HCT116 (cell line): ENCODE data around the gene SCYL2. TPM values are rescaled to one million over a fixed set of nuclear protein-coding genes. Genes with fewer than 3 reads are reported as not detected.

Experiments used
- ATAC-seq: fragments of 200-7000 bp; cut with Tn5 transposase; 2 replicates; pipeline ENCODE4 v1.9.1; 2020; ENCODE audit warnings: mild to moderate bottlenecking, moderate library complexity
- BruUV-seq: library from RNA; stranded (reverse); fragments of 400-500 nt; replicated peaks from 2 replicates; lab custom pipeline; 2021; lab: Mats Ljungman, UMichigan
- CTCF ChIA-PET: fragments of 300-600 bp; sonication (Branson Sonifier 250); formaldehyde crosslinking; loops from one replicate; lab custom pipeline; 2021; ENCODE audit warnings: antibody characterized with exemption; lab: Charles Lee
- POLR2A ChIA-PET: fragments of 300-600, 350-600 bp; sonication (Branson Sonifier 250); formaldehyde crosslinking; loops from one replicate; lab custom pipeline; 2021; ENCODE audit warnings: antibody characterized with exemption; lab: Charles Lee
- RAD21 ChIA-PET, 2 experiments: fragments of 300-600 bp; sonication (Branson Sonifier 250); formaldehyde crosslinking; loops; one replicate each; lab custom pipeline; 2023; ENCODE audit warnings: low total read pairs in 2 of 2; ENCODE audit not compliant: uncharacterized antibody in 2 of 2, unreplicated experiment in 2 of 2, low non-redundant PET in 1 of 2; lab: Charles Lee
- DNase-seq: peaks from one replicate; pipeline ENCODE4 v3.0.0-alpha.2; 2010; ENCODE audit warnings: low read depth, low spot score
- H2AFZ ChIP-seq: fragments of 200-600 bp; shearing (Covaris generic), sonication (generic); 2 replicates; pipeline ENCODE4 v1.6.1; 2017; ENCODE audit warnings: low read depth, mixed run types, mixed read lengths, antibody characterized with exemption, low read length; ENCODE audit not compliant: poor library complexity, severe bottlenecking
- H3K27ac ChIP-seq: 2 replicates; pipeline ENCODE4 v1.5.1; 2012; ENCODE audit warnings: low read depth, low read length
- H3K27me3 ChIP-seq: fragments of 200-600 bp; sonication (generic); 2 replicates; pipeline ENCODE4 v1.6.1; 2016; ENCODE audit warnings: mixed run types, low read length, mixed read lengths; ENCODE audit not compliant: insufficient read depth
- H3K36me3 ChIP-seq, 2 experiments: fragments of 200-500 bp in 1 of 2; fragments of 200-600 bp in 1 of 2; sonication (Bioruptor generic) in 1 of 2; sonication (generic) in 1 of 2; 2 replicates each; pipeline versions ENCODE4 v1.5.1 to v1.6.1; 2014 to 2016; ENCODE audit warnings: low read length in 2 of 2, inconsistent platforms in 1 of 2, mixed read lengths in 1 of 2, mixed run types in 1 of 2; ENCODE audit not compliant: insufficient read depth in 2 of 2, control insufficient read depth in 1 of 2
- H3K4me1 ChIP-seq, 2 experiments: fragments of 200-600 bp in 1 of 2; sonication (generic) in 1 of 2; 2 replicates each; pipeline versions ENCODE4 v1.5.1 to v1.6.1; 2012 to 2017; ENCODE audit warnings: low read length in 2 of 2, inconsistent platforms in 1 of 2, mild to moderate bottlenecking in 1 of 2, mixed read lengths in 1 of 2, mixed run types in 1 of 2, moderate library complexity in 1 of 2; ENCODE audit not compliant: insufficient read depth in 2 of 2, control insufficient read depth in 1 of 2
- H3K4me2 ChIP-seq: fragments of 200-600 bp; sonication (generic); 2 replicates; pipeline ENCODE4 v1.6.1; 2017; ENCODE audit warnings: mixed run types, low read length, mixed read lengths
- H3K4me3 ChIP-seq, 2 experiments: fragments of 200-600 bp in 1 of 2; sonication (generic) in 1 of 2; replicated peaks in 1 of 2; 2 replicates each; pipeline ENCODE4 v1.5.1; 2011 to 2016; ENCODE audit warnings: low read length in 2 of 2, control low read depth in 1 of 2, low read depth in 1 of 2, mild to moderate bottlenecking in 1 of 2, mixed read lengths in 1 of 2, mixed run types in 1 of 2
- H3K79me2 ChIP-seq: fragments of 200-600 bp; sonication (generic); 2 replicates; pipeline ENCODE4 v1.6.1; 2017; ENCODE audit warnings: mild to moderate bottlenecking, mixed run types, low read length, moderate library complexity, mixed read lengths; ENCODE audit not compliant: insufficient read depth
- H3K9ac ChIP-seq: fragments of 200-600 bp; sonication (generic); 2 replicates; pipeline ENCODE4 v1.6.1; 2016; ENCODE audit warnings: low read length, mixed read lengths
- H3K9me2 ChIP-seq: fragments of 200-600 bp; sonication (generic), shearing (Covaris generic); 2 replicates; pipeline ENCODE4 v1.6.1; 2017; ENCODE audit warnings: mixed run types, mild to moderate bottlenecking, moderate library complexity; ENCODE audit not compliant: insufficient read depth
- H3K9me3 ChIP-seq, 2 experiments: fragments of 200-500 bp in 1 of 2; fragments of 200-600 bp in 1 of 2; sonication (Bioruptor generic) in 1 of 2; sonication (generic) in 1 of 2; 2 replicates each; pipeline ENCODE4 v1.6.1; 2014 to 2017; ENCODE audit warnings: low read length in 2 of 2, mixed read lengths in 2 of 2, inconsistent platforms in 1 of 2, low read depth in 1 of 2, mild to moderate bottlenecking in 1 of 2, mixed run types in 1 of 2, moderate library complexity in 1 of 2; ENCODE audit not compliant: control insufficient read depth in 1 of 2, insufficient read depth in 1 of 2
- H4K20me1 ChIP-seq: fragments of 200-600 bp; sonication (generic), shearing (Covaris generic); 2 replicates; pipeline ENCODE4 v1.6.1; 2017; ENCODE audit warnings: mixed run types, mild to moderate bottlenecking, moderate library complexity; ENCODE audit not compliant: insufficient read depth
- ELF1 ChIP-seq: IDR thresholded peaks from 2 replicates; pipeline ENCODE4 v1.6.1; 2012; ENCODE audit warnings: low read depth, borderline replicate concordance
- EZH2phosphoT487 ChIP-seq: fragments of 200-600 bp; IDR thresholded peaks from 2 replicates; pipeline ENCODE4 v1.6.1; 2018; ENCODE audit warnings: antibody characterized with exemption, borderline replicate concordance
- JUND ChIP-seq: IDR thresholded peaks from 2 replicates; pipeline ENCODE4 v1.6.1; 2012
- POLR2A ChIP-seq: IDR thresholded peaks from 2 replicates; pipeline ENCODE4 v1.7.0; 2011; ENCODE audit warnings: borderline replicate concordance; ENCODE audit not compliant: insufficient read depth, insufficient read length; ENCODE audit errors: extremely low read depth
- POLR2AphosphoS5 ChIP-seq: IDR thresholded peaks from 2 replicates; pipeline ENCODE4 v1.6.1; 2011; ENCODE audit warnings: mild to moderate bottlenecking, low read depth, low read length, moderate library complexity
- SIN3A ChIP-seq: IDR thresholded peaks from 2 replicates; pipeline ENCODE4 v1.6.1; 2012; ENCODE audit warnings: low read depth
- SP1 ChIP-seq: IDR thresholded peaks from 2 replicates; pipeline ENCODE4 v1.6.1; 2012; ENCODE audit warnings: low read depth
- SRF ChIP-seq: IDR thresholded peaks from 2 replicates; pipeline ENCODE4 v1.6.1; 2012; ENCODE audit warnings: low read depth
- ZNF274 ChIP-seq: fragments of 200-500 bp; sonication (Bioruptor generic); IDR thresholded peaks from 2 replicates; pipeline ENCODE4 v1.6.1; 2014; ENCODE audit warnings: mild to moderate bottlenecking, low read depth, low read length, inconsistent platforms
- intact Hi-C: fragments of 100-400 bp; cut with micrococcal nuclease; formaldehyde crosslinking; loops from 2 replicates; pipeline ENCODE4 v1.10.0; 2022
- total RNA-seq: library from RNA; stranded (reverse); gene quantifications from one replicate; pipeline ENCODE4 v1.2.1, GENCODE V29; 2021; ENCODE audit not compliant: unreplicated experiment
- TF ChIP-seq, protein P1 (sequence below): IDR thresholded peaks from 2 replicates; pipeline ENCODE4 v1.6.1; 2012; ENCODE audit warnings: low read depth
- TF ChIP-seq, protein P2 (sequence below): IDR thresholded peaks from 2 replicates; pipeline ENCODE4 v1.6.1; 2012

The SCYL2 gene
- total RNA-seq, 1 experiment from 2014 or later = 31.7 TPM

GRCh38 chr12:100295764-100296555 lies 29.0 kb downstream of the SCYL2 start (continued):
- TF ChIP-seq, protein P1, sequence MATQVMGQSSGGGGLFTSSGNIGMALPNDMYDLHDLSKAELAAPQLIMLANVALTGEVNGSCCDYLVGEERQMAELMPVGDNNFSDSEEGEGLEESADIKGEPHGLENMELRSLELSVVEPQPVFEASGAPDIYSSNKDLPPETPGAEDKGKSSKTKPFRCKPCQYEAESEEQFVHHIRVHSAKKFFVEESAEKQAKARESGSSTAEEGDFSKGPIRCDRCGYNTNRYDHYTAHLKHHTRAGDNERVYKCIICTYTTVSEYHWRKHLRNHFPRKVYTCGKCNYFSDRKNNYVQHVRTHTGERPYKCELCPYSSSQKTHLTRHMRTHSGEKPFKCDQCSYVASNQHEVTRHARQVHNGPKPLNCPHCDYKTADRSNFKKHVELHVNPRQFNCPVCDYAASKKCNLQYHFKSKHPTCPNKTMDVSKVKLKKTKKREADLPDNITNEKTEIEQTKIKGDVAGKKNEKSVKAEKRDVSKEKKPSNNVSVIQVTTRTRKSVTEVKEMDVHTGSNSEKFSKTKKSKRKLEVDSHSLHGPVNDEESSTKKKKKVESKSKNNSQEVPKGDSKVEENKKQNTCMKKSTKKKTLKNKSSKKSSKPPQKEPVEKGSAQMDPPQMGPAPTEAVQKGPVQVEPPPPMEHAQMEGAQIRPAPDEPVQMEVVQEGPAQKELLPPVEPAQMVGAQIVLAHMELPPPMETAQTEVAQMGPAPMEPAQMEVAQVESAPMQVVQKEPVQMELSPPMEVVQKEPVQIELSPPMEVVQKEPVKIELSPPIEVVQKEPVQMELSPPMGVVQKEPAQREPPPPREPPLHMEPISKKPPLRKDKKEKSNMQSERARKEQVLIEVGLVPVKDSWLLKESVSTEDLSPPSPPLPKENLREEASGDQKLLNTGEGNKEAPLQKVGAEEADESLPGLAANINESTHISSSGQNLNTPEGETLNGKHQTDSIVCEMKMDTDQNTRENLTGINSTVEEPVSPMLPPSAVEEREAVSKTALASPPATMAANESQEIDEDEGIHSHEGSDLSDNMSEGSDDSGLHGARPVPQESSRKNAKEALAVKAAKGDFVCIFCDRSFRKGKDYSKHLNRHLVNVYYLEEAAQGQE = no peak

DNA sequence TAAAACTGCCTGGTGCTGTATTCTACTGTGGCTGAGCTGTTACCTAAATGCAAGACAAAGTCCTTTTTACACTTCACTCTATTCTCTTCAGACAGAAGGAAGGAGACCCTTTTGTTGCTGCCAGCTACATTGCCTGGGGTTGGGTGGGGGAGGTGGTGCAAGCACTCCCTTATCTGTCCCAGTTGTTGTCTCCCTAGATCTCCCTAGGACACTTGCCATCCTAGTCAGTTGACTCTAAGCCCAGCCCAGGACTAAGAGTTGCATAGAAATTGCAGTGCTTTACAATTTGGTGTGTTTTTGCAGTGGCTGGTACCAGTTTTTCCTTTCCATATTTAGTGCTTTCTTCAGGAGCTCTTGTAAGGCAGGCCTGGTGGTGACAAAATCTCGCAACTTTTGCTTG lies 35.1 kb downstream of the SCYL2 start:
- no peak overlapping the region for H3K4me2 ChIP-seq
- CTCF ChIA-PET = no interaction called here
- peaks cover 0 to 2% of the 10 kb centered on the region in 2 experiments; a peak in 1 of 4 replicates for H3K36me3 ChIP-seq
- DNase-seq = no peak
- H3K4me3 ChIP-seq = no peak overlapping the region
- no peaks in the 10 kb centered on the region for H3K4me1 ChIP-seq
- H4K20me1 ChIP-seq = no peaks in the 10 kb centered on the region
- TF ChIP-seq SP1 (no peak), POLR2AphosphoS5 (no peak), POLR2A (no peak), SIN3A (no peak), SRF (no peak), ZNF274 (no peak), ELF1 (no peak), JUND (no peak), EZH2phosphoT487 (no peak)
- TF ChIP-seq, protein P2, sequence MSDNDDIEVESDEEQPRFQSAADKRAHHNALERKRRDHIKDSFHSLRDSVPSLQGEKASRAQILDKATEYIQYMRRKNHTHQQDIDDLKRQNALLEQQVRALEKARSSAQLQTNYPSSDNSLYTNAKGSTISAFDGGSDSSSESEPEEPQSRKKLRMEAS = no peak
- H3K9me3 ChIP-seq = no peaks in the 10 kb centered on the region
- RAD21 ChIA-PET = no interaction called here
- ATAC-seq = no peak
- no peaks in the 10 kb centered on the region; the same call in 1 of the 2 replicates for H3K79me2 ChIP-seq
- H3K9me2 ChIP-seq = no peaks in the 10 kb centered on the region
- intact Hi-C loops = no loop called here
- H3K9ac ChIP-seq = no peak overlapping the region
- H3K27me3 ChIP-seq = no peaks in the 10 kb centered on the region
- POLR2A ChIA-PET = no interaction called here
- BruUV-seq = no TSS peak
- no peak overlapping the region for H2AFZ ChIP-seq
- no peak overlapping the region for H3K27ac ChIP-seq
